GM23248 (cell line): Measurements from ENCODE around the gene SH3YL1. TPM values are rescaled to one million over a fixed set of nuclear protein-coding genes. Genes with fewer than 3 reads are reported as not detected.

Experiments
- DNase-seq: peaks from one replicate; pipeline ENCODE4 v3.0.0-alpha.2; 2015
- H2AFZ ChIP-seq: fragments of 200-600 bp; sonication (generic); 2 replicates; pipeline ENCODE4 v1.6.1; 2016; ENCODE audit warnings: antibody characterized with exemption
- H3F3A ChIP-seq: fragments of 200-600 bp; sonication (generic); 2 replicates; pipeline ENCODE4 v1.6.1; 2016; ENCODE audit warnings: mild to moderate bottlenecking, antibody characterized with exemption, mixed run types; ENCODE audit not compliant: insufficient read depth
- H3K27ac ChIP-seq: fragments of 200-600 bp; sonication (generic); 2 replicates; pipeline ENCODE4 v1.5.1; 2016; ENCODE audit warnings: mild to moderate bottlenecking
- H3K27me3 ChIP-seq: fragments of 200-600 bp; sonication (generic); replicated peaks from 2 replicates; pipeline ENCODE4 v1.6.1; 2016; ENCODE audit warnings: mild to moderate bottlenecking; ENCODE audit not compliant: insufficient read depth
- H3K36me3 ChIP-seq: fragments of 200-600 bp; sonication (generic); 2 replicates; pipeline ENCODE4 v1.6.1; 2016; ENCODE audit warnings: low read depth, mild to moderate bottlenecking
- H3K4me1 ChIP-seq: fragments of 200-600 bp; sonication (generic); 2 replicates; pipeline ENCODE4 v1.6.1; 2016; ENCODE audit warnings: mild to moderate bottlenecking; ENCODE audit not compliant: insufficient read depth
- H3K4me2 ChIP-seq: fragments of 200-600 bp; sonication (generic); one replicate; pipeline ENCODE4 v1.6.1; 2016; ENCODE audit warnings: mild to moderate bottlenecking; ENCODE audit not compliant: unreplicated experiment
- H3K4me3 ChIP-seq: fragments of 200-600 bp; sonication (generic); 2 replicates; pipeline ENCODE4 v1.5.1; 2016; ENCODE audit warnings: mild to moderate bottlenecking
- H3K79me2 ChIP-seq: fragments of 200-600 bp; sonication (generic); 2 replicates; pipeline ENCODE4 v1.6.1; 2016; ENCODE audit warnings: mild to moderate bottlenecking; ENCODE audit not compliant: insufficient read depth
- H3K9ac ChIP-seq: fragments of 200-600 bp; sonication (generic); 2 replicates; pipeline ENCODE4 v1.6.1; 2016; ENCODE audit warnings: mild to moderate bottlenecking
- H3K9me2 ChIP-seq: fragments of 200-600 bp; sonication (generic); 2 replicates; pipeline ENCODE4 v1.6.1; 2016; ENCODE audit warnings: mixed run types, mild to moderate bottlenecking, moderate library complexity; ENCODE audit not compliant: insufficient read depth
- H3K9me3 ChIP-seq: fragments of 200-600 bp; sonication (generic); one replicate; pipeline ENCODE4 v1.6.1; 2017; ENCODE audit warnings: low read depth
- H4K20me1 ChIP-seq: fragments of 200-600 bp; sonication (generic); 2 replicates; pipeline ENCODE4 v1.6.0; 2016; ENCODE audit not compliant: insufficient read depth
- EZH2 ChIP-seq: fragments of 200-600 bp; sonication (generic); IDR thresholded peaks from 2 replicates; pipeline ENCODE4 v1.6.1; 2018; ENCODE audit warnings: antibody characterized with exemption, mild to moderate bottlenecking; ENCODE audit not compliant: insufficient read depth, poor library complexity, severe bottlenecking
- EZH2phosphoT487 ChIP-seq: fragments of 200-600 bp; sonication (generic); IDR thresholded peaks from 2 replicates; pipeline ENCODE4 v1.6.1; 2018; ENCODE audit warnings: antibody characterized with exemption, moderate library complexity, mild to moderate bottlenecking, low read depth; ENCODE audit not compliant: insufficient read depth
- WGBS, 2 experiments: methylation state at CpG; one replicate each; pipeline ENCODE4 v1.1.6; 2015 to 2017; ENCODE audit warnings: low lambda C conversion rate in 2 of 2, low coverage in 1 of 2; ENCODE audit errors: missing lambda C conversion rate in 2 of 2; 5-methylcytosine and 5-hydroxymethylcytosine counted together
- in situ Hi-C: fragments of 300-500 bp; cut with MboI; formaldehyde crosslinking; loops from 2 replicates; pipeline ENCODE4 v1.15.0; 2020
- polyA plus RNA-seq: library from polyadenylated mRNA; unstranded; fragments of >200 nt; fragmentation: Nextera tagmentation; extraction: Ambion mirVana; gene quantifications from 2 replicates; pipeline ENCODE4 v1.2.1, GENCODE V29; 2016
- total RNA-seq: library from RNA; depleted of rRNA; stranded (reverse); fragments of >200 nt; shearing (Covaris generic); gene quantifications from 2 replicates; pipeline ENCODE4 v1.2.3, GENCODE V29; 2014

Gene SH3YL1
- total and polyA plus RNA-seq, 2 experiments from 2014 or later = 24.0 to 25.2 TPM

DNA sequence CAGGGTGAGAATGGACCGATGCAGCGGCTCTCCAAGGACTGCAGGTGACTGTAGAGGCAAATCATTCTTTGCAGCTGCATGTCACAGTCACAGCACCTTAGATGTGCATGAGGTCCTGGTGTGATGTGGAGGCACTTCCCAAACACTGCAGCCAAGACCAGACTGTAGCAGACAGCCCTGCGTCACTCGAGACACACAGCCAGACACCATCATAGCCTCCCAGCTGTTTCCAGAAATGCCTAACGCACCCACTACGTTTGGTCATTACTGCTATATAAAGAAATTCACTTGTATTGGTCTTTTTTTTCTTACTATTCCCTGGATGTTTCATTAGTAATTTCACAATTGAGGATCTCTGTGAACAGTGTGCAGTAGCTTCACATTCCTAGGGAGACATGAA, 60.9 kb downstream of the SH3YL1 start:
- Histone ChIP-seq H3F3A (no peaks in the 10 kb centered on the region), H2AFZ (no peak overlapping the region), H3K9ac (no peak overlapping the region), H3K27ac (no peak overlapping the region), H3K27me3 (no peaks in the 10 kb centered on the region), H3K9me3 (no peaks in the 10 kb centered on the region), H3K4me1 (no peaks in the 10 kb centered on the region), H3K4me2 (no peak overlapping the region), H3K9me2 (no peaks in the 10 kb centered on the region), H4K20me1 (no peaks in the 10 kb centered on the region), H3K36me3 (no peaks in the 10 kb centered on the region), H3K4me3 (no peak overlapping the region), H3K79me2 (no peaks in the 10 kb centered on the region)
- WGBS, 2 experiments = 22 to 24% methylated on average over 6 of the region's 6 CpGs
- DNase-seq = no peak
- TF ChIP-seq EZH2 (no peak), EZH2phosphoT487 (no peak)
- in situ Hi-C loops = no loop called here

- Histone ChIP-seq H3K79me2 (no peaks in the 10 kb centered on the region), H3K27ac (no peak overlapping the region), H4K20me1 (no peaks in the 10 kb centered on the region), H3K9me2 (no peaks in the 10 kb centered on the region), H3K36me3 (no peaks in the 10 kb centered on the region), H3F3A (no peaks in the 10 kb centered on the region), H3K4me2 (no peak overlapping the region), H3K4me3 (no peak overlapping the region), H2AFZ (no peak overlapping the region), H3K4me1 (no peaks in the 10 kb centered on the region), H3K9me3 (no peaks in the 10 kb centered on the region), H3K9ac (no peak overlapping the region), H3K27me3 (no peaks in the 10 kb centered on the region)
- in situ Hi-C loops = no loop called here
- no peak for TF ChIP-seq EZH2phosphoT487
- TF ChIP-seq EZH2 = no peak
- WGBS, 2 experiments = 50 to 56% methylated on average over 9 of the region's 9 CpGs
- no peak for DNase-seq
These were observed 62.0 kb downstream of the SH3YL1 start for GRCh38 chr2:201648-202433.

GRCh38 chr2:199041-199966, 64.5 kb downstream of the SH3YL1 start:
- TF ChIP-seq EZH2phosphoT487 = no peak
- TF ChIP-seq EZH2 = no peak

DNA sequence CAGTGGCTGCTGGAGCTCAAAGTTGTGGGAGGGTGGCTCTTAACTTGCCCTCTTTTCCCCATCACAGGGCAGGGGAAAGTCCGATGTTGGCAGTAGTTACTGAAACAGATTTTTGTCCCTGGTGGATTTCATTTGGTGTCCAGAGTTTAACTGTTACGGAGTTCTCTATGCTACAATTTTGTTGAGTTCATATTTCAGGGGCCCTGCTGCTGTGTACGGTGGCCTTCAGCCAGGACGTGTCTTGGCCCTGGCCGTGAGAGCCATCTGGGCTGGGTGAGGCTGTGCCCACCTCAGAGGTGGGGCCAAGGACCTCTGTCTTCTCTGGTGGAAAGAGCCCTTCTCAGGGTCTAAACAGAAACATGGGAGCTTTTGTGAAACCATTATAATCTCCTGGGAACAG, 67.4 kb downstream of the SH3YL1 start:
- H3K27ac ChIP-seq = no peak overlapping the region
- no peaks in the 10 kb centered on the region for H3K27me3 ChIP-seq
- peaks cover 3% of the 10 kb centered on the region; the same call in 1 of the 2 replicates for H3K4me1 ChIP-seq
- WGBS, 2 experiments = 55 to 64% methylated on average over 5 of the region's 5 CpGs
- H4K20me1 ChIP-seq = no peaks in the 10 kb centered on the region
- DNase-seq = no peak
- no peaks in the 10 kb centered on the region for H3K36me3 ChIP-seq
- no peaks in the 10 kb centered on the region for H3K79me2 ChIP-seq
- H3K4me2 ChIP-seq = no peak overlapping the region
- H3F3A ChIP-seq = no peaks in the 10 kb centered on the region
- H3K9me3 ChIP-seq = no peaks in the 10 kb centered on the region
- H3K4me3 ChIP-seq = no peak overlapping the region
- TF ChIP-seq EZH2 (no peak), EZH2phosphoT487 (no peak)
- no peak overlapping the region for H2AFZ ChIP-seq
- no peak overlapping the region for H3K9ac ChIP-seq
- in situ Hi-C loops = no loop called here
- H3K9me2 ChIP-seq = no peaks in the 10 kb centered on the region

More at GRCh38 chr2:199041-199966, 64.5 kb downstream of the SH3YL1 start:
- Histone ChIP-seq H2AFZ (no peak overlapping the region), H3K4me1 (no peaks in the 10 kb centered on the region), H3K4me2 (no peak overlapping the region), H3K4me3 (no peak overlapping the region), H4K20me1 (no peaks in the 10 kb centered on the region), H3K27ac (no peak overlapping the region), H3K36me3 (no peaks in the 10 kb centered on the region), H3K79me2 (no peaks in the 10 kb centered on the region), H3K27me3 (no peaks in the 10 kb centered on the region), H3K9ac (no peak overlapping the region), H3K9me3 (no peaks in the 10 kb centered on the region), H3K9me2 (no peaks in the 10 kb centered on the region), H3F3A (no peaks in the 10 kb centered on the region)
- no peak for DNase-seq
- WGBS, 2 experiments = 56 to 57% methylated on average over 22 of the region's 22 CpGs
- in situ Hi-C loops = no loop called here
